ENCODE results near the gene CRYAA. TPM values are rescaled to one million over a fixed set of nuclear protein-coding genes. Genes with fewer than 3 reads are reported as not detected.

Gene CRYAA
- not detected in 2 replicates for total RNA-seq

DNA sequence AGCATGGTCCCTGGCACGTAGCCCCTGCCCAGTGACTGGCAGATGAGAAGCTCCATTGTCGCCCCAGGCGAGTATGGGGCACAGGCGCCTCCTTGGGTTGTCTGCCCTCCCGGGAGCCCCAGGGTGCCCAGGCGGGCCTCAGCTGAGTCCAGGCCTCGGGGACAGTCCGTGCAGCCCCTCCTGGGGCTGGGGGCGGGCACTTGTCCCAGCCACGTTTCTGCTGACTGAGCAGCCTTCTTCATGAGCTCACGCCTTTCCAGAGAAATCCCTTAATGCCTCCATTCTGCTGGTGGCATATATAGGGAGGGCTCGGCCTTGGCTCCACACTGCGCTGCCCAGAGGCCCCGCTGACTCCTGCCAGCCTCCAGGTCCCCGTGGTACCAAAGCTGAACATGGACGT, at the start of gene CRYAA:
CRYAA (plus strand) TSS at position 301 of the 400 bp plus-strand sequence; CDS start at position 393, 92 bp downstream.

Other genes starting within 250 kb of the CRYAA start
- gene ERVH48-1, start 243.4 kb upstream of the CRYAA start, total RNA-seq: not detected in 2 replicates
- gene PKNOX1, start 194.4 kb upstream of the CRYAA start, total RNA-seq: 5.5 and 8.4 TPM in 2 replicates
- 39.3 and 84.8 TPM in 2 replicates for gene CBS, start 93.2 kb upstream of the CRYAA start, total RNA-seq
- 48.4 and 58.5 TPM in 2 replicates for gene U2AF1, start 61.4 kb upstream of the CRYAA start, total RNA-seq